GM19324 (cell line): ENCODE results near the gene FANK1.
"Not testable (repeated sequence)": the region's sequence is repeated elsewhere in the genome, so short reads cannot be mapped to it uniquely, and the experiment has no call there.

Source experiments
- ATAC-seq: cut with Tn5 transposase; IDR thresholded peaks from one replicate; pipeline ENCODE4 v1.9.1; 2021; ENCODE audit warnings: mild to moderate bottlenecking, moderate library complexity; ENCODE audit not compliant: unreplicated experiment, low FRiP score

FANK1 gene

GRCh38 chr10:126016156-126016805 lies 119.9 kb downstream of the FANK1 start:
- no peak for ATAC-seq

GRCh38 chr10:126016882-126017281 lies 120.5 kb downstream of the FANK1 start:
- no peak for ATAC-seq

- ATAC-seq: no peak
These were observed 121.7 kb downstream of the FANK1 start for GRCh38 chr10:126017961-126018560.

GRCh38 chr10:126021833-126022500 lies 125.6 kb downstream of the FANK1 start:
- ATAC-seq: no peak

GRCh38 chr10:126022841-126023240 lies 126.5 kb downstream of the FANK1 start:
- no peak for ATAC-seq

GRCh38 chr10:126027692-126028091 lies 131.3 kb downstream of the FANK1 start:
- no peak for ATAC-seq

- no peak for ATAC-seq
These were observed 133.6 kb downstream of the FANK1 start for GRCh38 chr10:126029999-126030398.

- no peak for ATAC-seq
These were observed 138.2 kb downstream of the FANK1 start for GRCh38 chr10:126034586-126034985.

- no peak for ATAC-seq
These were observed 140.2 kb downstream of the FANK1 start for GRCh38 chr10:126036515-126036914.

GRCh38 chr10:126037946-126038345 lies 141.6 kb downstream of the FANK1 start:
- ATAC-seq: no peak

GRCh38 chr10:126041117-126041516 lies 144.8 kb downstream of the FANK1 start:
- ATAC-seq: no peak

GRCh38 chr10:126041804-126042231 lies 145.5 kb downstream of the FANK1 start:
- peak; percentile 100 for ATAC-seq

- no peak for ATAC-seq
These were observed 146.0 kb downstream of the FANK1 start for GRCh38 chr10:126042354-126042753.

GRCh38 chr10:126042906-126043305 lies 146.5 kb downstream of the FANK1 start:
- ATAC-seq: no peak

- no peak for ATAC-seq
These were observed 147.0 kb downstream of the FANK1 start for GRCh38 chr10:126043389-126043788.

GRCh38 chr10:126045861-126046260 lies 149.5 kb downstream of the FANK1 start:
- no peak for ATAC-seq

- no peak for ATAC-seq
These were observed 150.5 kb downstream of the FANK1 start for GRCh38 chr10:126046831-126047230.

GRCh38 chr10:126047749-126048148 lies 151.4 kb downstream of the FANK1 start:
- ATAC-seq: not testable (repeated sequence)

- no peak for ATAC-seq
These were observed 153.7 kb downstream of the FANK1 start for GRCh38 chr10:126049759-126050700.

- ATAC-seq: no peak
These were observed 155.8 kb downstream of the FANK1 start for GRCh38 chr10:126052171-126052570.

- ATAC-seq: no peak
These were observed 157.8 kb downstream of the FANK1 start for GRCh38 chr10:126054191-126054590.
